ENCODE data around the gene TGFB1I1.
"Not testable (repeated sequence)": the region's sequence is repeated elsewhere in the genome, so short reads cannot be mapped to it uniquely, and the experiment has no call there.

TGFB1I1 gene

DNA sequence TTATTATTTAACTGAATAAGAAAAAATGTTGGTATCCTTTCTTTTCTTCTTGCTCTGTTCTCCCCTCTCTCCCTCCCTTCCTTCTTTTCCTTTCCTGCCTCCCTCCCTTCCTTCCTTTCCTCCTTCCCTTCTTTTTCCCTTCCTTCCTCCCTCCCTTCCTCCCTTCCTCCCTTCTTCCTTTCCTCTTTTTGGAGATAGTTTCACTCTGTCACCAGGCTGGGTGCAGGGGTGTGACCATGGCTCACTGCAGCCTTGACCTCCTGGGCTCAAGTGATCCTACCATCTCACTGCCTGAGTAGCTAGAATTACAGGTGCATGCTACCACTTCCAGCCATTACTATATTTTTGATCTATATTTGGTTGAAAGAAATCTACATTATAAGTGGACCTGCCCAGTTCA is 41.9 kb downstream of the TGFB1I1 start:
- no peak for DNase-seq (ENCODE audit: low read depth in 2 of 2)

DNA sequence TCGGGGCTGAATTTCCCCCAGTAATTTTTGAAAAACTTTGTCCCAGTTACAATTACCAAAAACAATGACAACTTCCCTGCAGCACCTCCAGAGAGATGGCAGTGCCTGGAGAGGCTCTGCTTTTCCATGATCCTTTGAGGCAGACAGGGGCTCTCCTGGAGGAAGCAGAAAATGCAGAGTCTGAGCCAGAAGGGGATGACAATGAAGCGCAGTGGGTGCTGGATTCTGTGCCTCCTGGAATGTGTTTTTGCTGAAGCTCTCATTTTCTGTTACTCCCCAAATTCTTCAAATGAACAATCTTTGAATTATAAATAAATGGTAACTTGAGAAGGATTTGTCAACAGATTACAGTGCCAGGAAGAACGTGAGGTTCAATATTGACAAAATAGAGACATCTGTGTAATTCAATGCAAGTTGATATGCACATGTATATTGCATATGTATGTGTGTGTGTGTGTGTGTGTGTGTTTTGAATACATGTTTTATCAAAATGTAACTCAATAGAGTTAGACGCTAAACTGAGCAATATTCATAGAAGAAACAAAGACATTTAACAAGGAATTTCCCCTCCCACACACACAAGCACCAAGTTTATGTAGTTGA is 45.9 kb downstream of the TGFB1I1 start:
- DNase-seq (ENCODE audit: low read depth in 2 of 2), result no peak

DNA sequence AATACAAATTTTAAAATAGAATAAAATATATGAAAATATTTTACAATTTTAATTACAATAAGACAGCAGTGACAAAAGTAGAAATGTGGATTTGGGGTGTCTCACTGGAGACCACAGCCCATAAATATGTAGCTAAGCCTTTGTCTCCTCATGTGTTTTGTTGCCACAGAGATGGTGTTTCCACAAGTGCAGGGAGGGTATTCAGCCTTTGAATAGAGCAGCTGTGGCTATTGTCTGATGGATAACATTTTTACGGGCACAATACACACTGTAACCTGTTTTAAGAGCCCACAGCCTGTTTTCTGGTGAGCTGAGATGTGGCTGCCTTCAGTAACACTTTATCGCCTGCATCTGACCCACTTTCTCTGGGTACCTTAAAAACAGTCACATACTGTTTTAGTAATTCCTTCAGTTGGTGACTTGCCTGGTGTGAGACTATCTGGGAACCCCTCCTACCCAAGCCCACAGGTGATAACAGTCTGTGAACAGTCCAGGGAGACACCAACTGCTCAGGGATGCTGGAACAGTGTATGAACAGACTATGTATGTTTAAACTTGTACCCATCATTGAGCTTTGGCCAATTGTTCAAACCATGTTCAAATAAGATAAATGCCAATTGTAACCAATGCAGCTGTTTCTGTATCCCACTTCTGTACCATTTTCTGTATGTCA is 47.9 kb downstream of the TGFB1I1 start:
- DNase-seq (ENCODE audit: low read depth in 2 of 2), result no peak

DNA sequence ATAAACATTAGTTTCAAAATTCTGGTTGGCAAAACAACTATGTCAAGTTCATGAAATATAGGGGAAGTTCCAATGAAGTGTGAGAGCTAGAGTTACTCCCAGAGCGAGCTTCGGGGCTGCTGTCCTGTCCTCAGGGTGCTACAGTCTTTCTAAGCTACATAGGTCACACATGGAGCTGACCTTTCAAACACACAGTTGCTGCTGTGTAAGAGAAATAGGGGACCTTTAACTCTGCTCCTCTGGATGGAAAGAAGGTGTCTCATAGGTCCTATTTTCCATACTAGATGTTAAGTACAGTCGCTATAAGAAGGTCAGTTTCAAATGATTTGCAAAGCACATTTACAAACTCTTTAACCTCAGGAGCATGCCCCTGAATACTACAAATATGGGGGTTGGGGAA is 49.4 kb downstream of the TGFB1I1 start:
- DNase-seq (ENCODE audit: low read depth in 2 of 2), result no peak

DNA sequence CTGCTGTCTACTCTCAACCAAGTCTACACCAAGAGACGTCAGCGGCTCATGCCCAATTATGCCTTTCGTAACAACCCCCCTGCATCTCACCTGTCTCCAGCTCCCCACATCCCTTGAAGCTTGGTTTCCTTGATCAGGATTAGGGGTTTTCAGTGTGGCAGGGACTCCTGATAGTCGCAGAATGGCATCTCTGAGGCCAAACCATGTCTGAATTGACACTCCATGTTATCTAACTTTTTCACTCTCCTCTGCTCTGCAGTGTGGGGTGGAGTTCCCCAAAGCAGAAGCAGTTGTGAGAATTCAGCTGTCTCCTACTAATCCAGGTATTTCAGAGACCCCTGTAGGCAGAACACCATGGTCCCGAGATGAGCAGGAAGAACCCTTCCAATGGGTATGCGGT is 50.1 kb downstream of the TGFB1I1 start:
- DNase-seq (ENCODE audit: low read depth in 2 of 2), result no peak

DNA sequence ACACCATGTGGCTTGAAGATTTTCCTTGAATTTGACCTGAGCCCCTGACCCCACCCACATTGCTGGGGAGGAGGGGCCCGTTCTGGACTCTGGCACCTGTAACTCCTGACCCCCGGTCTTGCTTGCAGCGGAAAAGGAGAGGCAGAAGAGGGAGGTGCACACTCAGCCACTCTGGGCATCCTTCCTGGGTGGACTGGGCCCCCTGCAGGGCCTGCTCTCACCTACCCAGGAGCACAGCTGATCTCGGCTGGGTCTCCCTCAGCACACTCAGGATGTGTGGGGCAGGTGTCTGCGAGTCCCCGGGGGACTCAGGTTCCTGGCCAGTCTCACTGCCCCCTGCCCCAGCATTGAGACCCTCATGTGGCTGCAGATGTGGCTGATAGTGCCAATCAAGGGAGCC is 51.8 kb downstream of the TGFB1I1 start:
- DNase-seq (ENCODE audit: low read depth in 2 of 2), result not testable (repeated sequence)

DNA sequence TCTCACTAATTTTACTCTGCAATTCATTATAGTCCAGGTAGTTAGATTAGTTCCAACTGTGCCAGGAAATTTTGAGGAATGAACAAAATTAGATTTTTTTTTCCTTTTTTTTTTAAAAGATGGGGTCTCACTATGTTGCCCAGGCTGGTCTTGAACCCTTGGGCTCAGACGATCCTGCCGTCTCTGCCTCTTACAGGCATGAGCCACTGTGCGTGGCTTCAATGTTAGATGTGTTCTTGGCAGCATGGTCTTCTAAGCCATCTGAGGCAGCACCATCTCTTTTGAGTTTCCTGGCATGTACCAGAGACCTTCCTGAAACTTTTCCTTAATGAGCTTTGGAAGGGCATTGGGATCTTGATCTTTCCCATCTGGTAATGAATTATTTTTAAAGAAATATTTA is 53.2 kb downstream of the TGFB1I1 start:
- no peak for DNase-seq (ENCODE audit: low read depth in 2 of 2)

Data from fibroblast of skin of left biceps (primary cell).